Muscle of leg (tissue), 11 donors: Measurements from ENCODE around the gene CAMK2D. TPM values are rescaled to one million over a fixed set of nuclear protein-coding genes. Genes with fewer than 3 reads are reported as not detected.
"Not testable (repeated sequence)": the region's sequence is repeated elsewhere in the genome, so short reads cannot be mapped to it uniquely, and the experiment has no call there.

Experiments
- DNase-seq: peaks from one replicate; pipeline ENCODE4 v3.0.0; 2013
- H3K27ac ChIP-seq: one replicate; pipeline ENCODE4 v1.5.1; 2013; ENCODE audit warnings: mild to moderate bottlenecking, low read length, control low read depth
- H3K27me3 ChIP-seq: one replicate; pipeline ENCODE4 v1.6.1; 2013; ENCODE audit warnings: low read length; ENCODE audit not compliant: control insufficient read depth, insufficient read depth
- H3K36me3 ChIP-seq: one replicate; pipeline ENCODE4 v1.6.1; 2013; ENCODE audit warnings: low read length; ENCODE audit not compliant: control insufficient read depth, insufficient read depth
- H3K4me1 ChIP-seq: one replicate; pipeline ENCODE4 v1.6.1; 2013; ENCODE audit warnings: low read length; ENCODE audit not compliant: control insufficient read depth, insufficient read depth
- H3K4me3 ChIP-seq: one replicate; pipeline ENCODE4 v1.5.1; 2013; ENCODE audit warnings: low read length, control low read depth
- H3K9me3 ChIP-seq: replicated peaks from 2 replicates; pipeline ENCODE4 v1.6.1; 2013; ENCODE audit warnings: low read depth, low read length; ENCODE audit not compliant: control insufficient read depth
- WGBS: methylation state at CpG from one replicate; pipeline ENCODE4 v1.1.5; 2013; ENCODE audit warnings: missing lambda C conversion rate; ENCODE audit not compliant: insufficient coverage; 5-methylcytosine and 5-hydroxymethylcytosine counted together
- polyA plus RNA-seq, 8 donors: library from polyadenylated mRNA; unstranded; fragments of 120-200 nt; gene quantifications; one replicate each; pipeline versions ENCODE4 v1.2.1 to v1.2.3, GENCODE V29; 2013; ENCODE audit warnings: inconsistent platforms in 1 of 8, low replicate concordance in 1 of 8; ENCODE audit not compliant: insufficient read length in 8 of 8, insufficient read depth in 1 of 8
- total RNA-seq: library from RNA; stranded (reverse); fragments of 120-200 nt; gene quantifications from one replicate; pipeline ENCODE4 v1.2.4, GENCODE V29; 2013

Gene CAMK2D
- total and polyA plus RNA-seq, 9 donors: 115 to 183 (median 150) TPM

- 80% methylated on average over 1 of the region's 2 CpGs for WGBS
- no peak for DNase-seq
- Histone ChIP-seq H3K4me3 (no peak overlapping the region), H3K27ac (no peak overlapping the region), H3K9me3 (no peaks in the 10 kb centered on the region), H3K4me1 (no peaks in the 10 kb centered on the region), H3K36me3 (no peaks in the 10 kb centered on the region), H3K27me3 (no peaks in the 10 kb centered on the region)
Measured at GRCh38 chr4:113768952-113769351, 7.4 kb upstream of the CAMK2D start.

- no peaks in the 10 kb centered on the region for H3K4me1 ChIP-seq
- H3K4me3 ChIP-seq: no peak overlapping the region
- H3K27ac ChIP-seq: no peak overlapping the region
- H3K9me3 ChIP-seq: no peaks in the 10 kb centered on the region
- DNase-seq: no peak
- H3K27me3 ChIP-seq: no peaks in the 10 kb centered on the region
- no peaks in the 10 kb centered on the region for H3K36me3 ChIP-seq
- WGBS: 96% methylated on average over 2 of the region's 2 CpGs
Measured at GRCh38 chr4:113766882-113767281, 5.3 kb upstream of the CAMK2D start.

DNA sequence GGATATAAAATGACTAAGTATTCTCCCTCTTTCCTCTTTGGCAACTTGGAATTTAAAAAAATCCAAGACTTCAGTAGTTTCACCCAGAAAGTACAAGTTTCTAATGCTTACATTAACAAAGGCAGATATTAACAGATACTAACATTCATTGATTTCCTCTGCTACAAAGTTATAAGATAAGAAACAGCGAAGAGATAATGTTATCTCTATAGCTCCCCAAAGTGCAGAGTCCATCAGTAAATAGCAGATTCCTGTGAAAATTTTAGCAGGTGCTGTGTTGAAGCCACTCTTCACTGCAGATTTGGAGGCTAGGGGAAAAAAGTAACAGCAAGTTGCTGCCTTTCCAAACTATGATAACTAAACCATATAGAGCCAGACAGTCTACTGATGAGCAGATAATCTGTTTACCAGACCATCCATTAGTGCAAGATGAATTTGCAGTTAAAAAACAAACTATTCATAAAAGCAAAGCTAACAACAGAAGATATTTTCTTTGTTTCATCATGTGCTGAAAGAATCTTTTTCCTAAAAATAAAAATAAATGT, 3.3 kb upstream of the CAMK2D start:
- no peaks in the 10 kb centered on the region for H3K27me3 ChIP-seq
- no peak overlapping the region for H3K4me3 ChIP-seq
- no CpG with 5 or more reads among the region's 1 CpG for WGBS
- peak; percentile 40 for DNase-seq
- no peaks in the 10 kb centered on the region for H3K4me1 ChIP-seq
- no peaks in the 10 kb centered on the region for H3K36me3 ChIP-seq
- H3K9me3 ChIP-seq: no peaks in the 10 kb centered on the region
- H3K27ac ChIP-seq: no peak overlapping the region

DNA sequence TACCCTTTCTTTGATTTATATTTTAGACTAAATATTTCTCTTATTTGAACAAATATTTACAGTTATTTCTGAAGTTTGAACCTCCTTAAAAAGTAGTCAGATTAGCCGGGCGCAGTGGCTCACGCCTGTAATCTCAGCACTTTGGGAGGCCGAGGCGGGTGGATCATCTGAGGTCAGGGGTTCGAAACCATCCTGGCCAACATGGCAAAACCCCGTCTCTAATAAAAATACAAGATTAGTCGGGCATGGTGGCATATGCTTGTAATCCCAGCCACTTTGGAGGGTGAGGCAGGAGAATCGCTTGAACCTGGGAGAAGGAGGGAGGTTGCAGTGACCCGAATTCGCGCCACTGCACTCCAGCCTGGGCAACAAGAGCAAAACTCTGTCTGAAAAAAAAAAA, 2.4 kb upstream of the CAMK2D start:
- H3K27me3 ChIP-seq, H3K4me3 ChIP-seq, H3K36me3 ChIP-seq, H3K4me1 ChIP-seq, H3K9me3 ChIP-seq, DNase-seq, H3K27ac ChIP-seq: not testable (repeated sequence)
- 94% methylated on average over 7 of the region's 12 CpGs for WGBS

- peak overlapping the region; percentile 95 for H3K4me3 ChIP-seq
Measured at GRCh38 chr4:113763029-113763285, 1.4 kb upstream of the CAMK2D start.

GRCh38 chr4:113762186-113763028, 869 bp upstream of the CAMK2D start:
- Histone ChIP-seq H3K36me3 (no peaks in the 10 kb centered on the region), H3K27ac (peak overlapping the region; percentile 96), H3K4me3 (peak overlapping the region; percentile 95), H3K9me3 (no peaks in the 10 kb centered on the region), H3K27me3 (no peaks in the 10 kb centered on the region), H3K4me1 (no peaks in the 10 kb centered on the region)
- peak; percentile 100 for DNase-seq
- 0% methylated on average over 31 of the region's 38 CpGs for WGBS

More at GRCh38 chr4:113763029-113763285, 1.4 kb upstream of the CAMK2D start:
- Histone ChIP-seq H3K9me3 (no peaks in the 10 kb centered on the region), H3K36me3 (no peaks in the 10 kb centered on the region), H3K27ac (peak overlapping the region; percentile 96), H3K4me1 (no peaks in the 10 kb centered on the region), H3K27me3 (no peaks in the 10 kb centered on the region)
- DNase-seq: no peak
- no CpG with 5 or more reads among the region's 6 CpGs for WGBS

DNA sequence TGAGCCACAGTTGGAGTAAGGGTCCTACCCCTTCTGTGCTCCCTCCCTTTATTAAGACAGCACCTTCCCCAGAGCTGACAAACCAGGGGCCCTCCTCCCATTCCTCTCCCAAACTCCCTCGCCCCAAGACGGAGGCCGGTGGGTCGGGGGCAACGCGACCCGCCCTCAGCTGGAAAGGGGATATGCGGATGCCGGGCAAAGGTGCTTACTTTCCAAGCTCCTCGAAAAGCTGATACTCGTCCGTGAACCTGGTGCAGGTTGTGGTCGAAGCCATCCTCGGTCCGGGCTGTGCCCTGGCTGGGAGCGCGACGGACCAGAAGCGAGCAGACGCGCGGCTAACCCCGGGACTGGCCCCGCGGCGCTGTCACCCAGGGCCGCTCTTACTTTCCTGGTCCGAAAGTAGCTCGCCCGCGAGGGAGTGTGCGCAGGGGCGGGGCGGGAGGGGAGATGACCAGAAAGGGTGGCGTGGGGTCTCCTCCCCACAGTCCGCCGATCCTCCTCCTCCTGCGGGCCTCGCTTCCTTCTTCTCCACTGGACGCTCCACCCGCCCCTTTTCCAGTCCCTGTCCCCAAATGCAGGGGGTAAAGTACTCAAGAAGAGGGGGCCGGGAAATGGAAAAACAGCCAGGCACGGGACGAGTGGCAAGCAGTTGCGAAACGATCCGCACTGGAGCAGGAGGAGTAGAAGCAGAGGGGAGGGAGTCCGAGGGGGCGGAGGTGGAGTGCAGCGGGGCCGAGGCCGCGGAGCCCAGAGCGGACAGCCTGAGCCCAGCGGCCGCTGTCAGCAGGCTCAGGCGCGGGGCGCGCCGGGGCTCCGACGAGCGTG, 531 bp downstream of the CAMK2D start:
- H3K4me3 ChIP-seq: peak overlapping the region; percentile 95
- H3K27me3 ChIP-seq: no peaks in the 10 kb centered on the region
- DNase-seq: peak; percentile 91
- WGBS: under 1% methylated on average over 50 of the region's 64 CpGs
- no peaks in the 10 kb centered on the region for H3K36me3 ChIP-seq
- no peaks in the 10 kb centered on the region for H3K9me3 ChIP-seq
- no peaks in the 10 kb centered on the region for H3K4me1 ChIP-seq
- H3K27ac ChIP-seq: peak overlapping the region; percentile 96

DNA sequence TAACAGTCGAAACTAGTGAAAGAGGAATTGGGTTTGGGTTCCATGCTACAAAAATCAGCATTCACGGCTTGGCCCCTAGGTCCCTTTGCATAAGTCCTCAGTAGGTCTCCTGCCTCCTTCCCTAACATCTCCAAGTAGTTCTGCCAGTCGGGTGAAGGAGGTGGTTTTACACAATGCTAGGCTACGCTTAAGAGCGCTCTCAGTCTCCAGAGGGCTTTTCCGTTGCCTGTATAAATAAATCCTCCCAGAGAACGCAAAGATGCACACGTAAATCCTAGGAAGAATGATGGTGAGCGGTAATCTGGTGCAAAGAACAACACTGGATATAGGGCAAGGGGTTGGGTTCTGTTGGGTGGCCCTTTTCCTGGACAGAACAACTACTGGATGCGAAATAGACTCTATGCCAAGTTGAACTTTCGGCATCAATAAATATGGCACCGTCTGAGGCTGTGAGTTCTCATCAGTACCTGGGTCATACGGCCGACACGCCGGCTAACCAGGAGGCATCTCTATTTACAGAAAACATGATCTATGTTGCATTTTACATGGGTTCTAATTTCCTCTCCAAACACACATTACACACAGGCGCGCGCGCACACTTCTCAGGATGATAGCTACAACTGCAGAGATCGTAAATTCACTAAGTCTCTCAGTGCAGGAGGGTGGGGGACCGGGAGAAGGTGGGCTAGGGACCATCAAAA, 1.3 kb downstream of the CAMK2D start:
- no peaks in the 10 kb centered on the region for H3K27me3 ChIP-seq
- no peaks in the 10 kb centered on the region for H3K4me1 ChIP-seq
- peak overlapping the region; percentile 96 for H3K27ac ChIP-seq
- H3K9me3 ChIP-seq: no peaks in the 10 kb centered on the region
- WGBS: 0% methylated on average over 11 of the region's 22 CpGs
- H3K36me3 ChIP-seq: no peaks in the 10 kb centered on the region
- peak; percentile 71 for DNase-seq
- peak overlapping the region; percentile 95 for H3K4me3 ChIP-seq

DNA sequence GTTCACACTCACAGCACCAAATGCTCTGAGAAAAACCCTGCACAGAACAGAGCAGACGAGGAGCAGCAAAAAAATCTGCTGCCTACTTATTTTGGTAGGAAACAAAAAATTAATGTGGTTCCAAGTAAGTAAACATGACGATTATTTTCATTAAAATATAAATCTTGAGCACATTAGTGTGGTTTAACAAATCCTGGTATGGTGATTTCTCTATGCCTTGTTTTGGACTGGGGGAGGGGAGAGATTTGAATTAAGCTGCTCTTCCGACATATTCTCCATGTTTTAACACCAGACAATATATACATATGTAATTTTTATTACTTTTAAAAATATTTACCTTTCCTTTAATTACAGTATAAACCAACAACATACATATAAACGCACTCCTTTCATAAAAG, 1.8 kb downstream of the CAMK2D start:
- peak overlapping the region; percentile 96 for H3K27ac ChIP-seq
- no peaks in the 10 kb centered on the region for H3K4me1 ChIP-seq
- H3K27me3 ChIP-seq: no peaks in the 10 kb centered on the region
- peak; percentile 54 for DNase-seq
- peak overlapping the region; percentile 95 for H3K4me3 ChIP-seq
- H3K36me3 ChIP-seq: no peaks in the 10 kb centered on the region
- H3K9me3 ChIP-seq: no peaks in the 10 kb centered on the region
- WGBS: no CpG with 5 or more reads among the region's 4 CpGs

GRCh38 chr4:113758372-113758771, 3.2 kb downstream of the CAMK2D start:
- peak; percentile 78 for DNase-seq
- Histone ChIP-seq H3K4me1 (no peaks in the 10 kb centered on the region), H3K4me3 (no peak overlapping the region), H3K27ac (no peak overlapping the region), H3K27me3 (no peaks in the 10 kb centered on the region), H3K36me3 (no peaks in the 10 kb centered on the region), H3K9me3 (no peaks in the 10 kb centered on the region)
- no CpG with 5 or more reads among the region's 6 CpGs for WGBS
